Panc1 (cell line): ENCODE measurements around the gene CFAP410. TPM values are rescaled to one million over a fixed set of nuclear protein-coding genes. Genes with fewer than 3 reads are reported as not detected.

Source experiments
- ATAC-seq: fragments of 200-7000 bp; cut with Tn5 transposase; 2 replicates; pipeline ENCODE4 v1.9.1; 2020; ENCODE audit warnings: mild to moderate bottlenecking, moderate library complexity
- BruUV-seq: library from RNA; stranded (reverse); fragments of 400-500 nt; replicated peaks from 2 replicates; lab custom pipeline; 2021; lab: Mats Ljungman, UMichigan
- CTCF ChIA-PET: fragments of 300-600 bp; sonication (Branson Sonifier 250); formaldehyde crosslinking; loops from one replicate; lab custom pipeline; 2022; ENCODE audit warnings: antibody characterized with exemption; lab: Charles Lee
- POLR2A ChIA-PET: fragments of 300-600 bp; sonication (Branson Sonifier 250); formaldehyde crosslinking; loops from one replicate; lab custom pipeline; 2022; ENCODE audit warnings: antibody characterized with exemption; lab: Charles Lee
- DNase-seq: peaks from one replicate; pipeline ENCODE4 v3.0.0-alpha.2; 2010; ENCODE audit warnings: low read depth, low spot score
- H3K27ac ChIP-seq: 2 replicates; pipeline ENCODE4 v1.5.1; 2011; ENCODE audit warnings: mild to moderate bottlenecking, low read length, inconsistent platforms
- H3K27me3 ChIP-seq: fragments of 200-500 bp; sonication (Bioruptor generic); 2 replicates; pipeline ENCODE4 v1.6.0; 2014; ENCODE audit warnings: low read length, inconsistent platforms; ENCODE audit not compliant: control insufficient read depth, insufficient read depth
- H3K36me3 ChIP-seq: fragments of 200-500 bp; sonication (Bioruptor generic); 2 replicates; pipeline ENCODE4 v1.5.1; 2014; ENCODE audit warnings: inconsistent platforms, mild to moderate bottlenecking, low read length, moderate library complexity; ENCODE audit not compliant: control insufficient read depth, insufficient read depth
- H3K4me1 ChIP-seq: 2 replicates; pipeline ENCODE4 v1.5.1; 2011; ENCODE audit warnings: inconsistent platforms, mild to moderate bottlenecking, low read length, moderate library complexity; ENCODE audit not compliant: control insufficient read depth, insufficient read depth
- H3K4me3 ChIP-seq, 2 experiments: 2 replicates each; pipeline ENCODE4 v1.5.1; 2011 to 2012; ENCODE audit warnings: low read depth in 2 of 2, low read length in 2 of 2, mild to moderate bottlenecking in 2 of 2, inconsistent platforms in 1 of 2, moderate library complexity in 1 of 2
- H3K9me3 ChIP-seq: fragments of 200-500 bp; sonication (Bioruptor generic); 2 replicates; pipeline ENCODE4 v1.5.1; 2014; ENCODE audit warnings: low read depth, mild to moderate bottlenecking, inconsistent platforms, low read length, moderate library complexity; ENCODE audit not compliant: control insufficient read depth, insufficient read depth
- CTCF ChIP-seq: fragments of 450-650 bp; IDR thresholded peaks from 2 replicates; pipeline ENCODE4 v1.5.1; 2017; ENCODE audit warnings: mild to moderate bottlenecking
- POLR2AphosphoS5 ChIP-seq: IDR thresholded peaks from 2 replicates; pipeline ENCODE4 v1.6.1; 2012; ENCODE audit warnings: mild to moderate bottlenecking, low read depth, low read length, moderate library complexity
- REST ChIP-seq, 2 experiments: IDR thresholded peaks; 2 replicates each; pipeline ENCODE4 v1.6.1; 2011 to 2012; ENCODE audit warnings: low read depth in 2 of 2, control low read depth in 1 of 2, low read length in 1 of 2, mild to moderate bottlenecking in 1 of 2, moderate library complexity in 1 of 2; ENCODE audit not compliant: insufficient read depth in 1 of 2
- SIN3A ChIP-seq: IDR thresholded peaks from 2 replicates; pipeline ENCODE4 v1.6.1; 2012; ENCODE audit warnings: low read depth, mild to moderate bottlenecking, low read length, moderate library complexity, borderline replicate concordance; ENCODE audit not compliant: insufficient read depth
- TCF7L2 ChIP-seq: IDR thresholded peaks from 2 replicates; pipeline ENCODE4 v1.6.1; 2011; ENCODE audit warnings: mild to moderate bottlenecking, low read depth, low read length, inconsistent platforms
- in situ Hi-C: cut with HindIII; loops from 2 replicates; pipeline ENCODE4 v1.10.0; 2016; ENCODE audit warnings: low sequenced_read_pairs, low pct_unique_long_range_greater_than_20kb
- intact Hi-C: fragments of 100-400 bp; cut with micrococcal nuclease; formaldehyde crosslinking; loops from one replicate; pipeline ENCODE4 v1.10.0; 2022; ENCODE audit not compliant: unreplicated experiment
- total RNA-seq: library from RNA; stranded (reverse); gene quantifications from one replicate; pipeline ENCODE4 v1.2.1, GENCODE V29; 2021; ENCODE audit not compliant: unreplicated experiment

Gene CFAP410
- total RNA-seq, 1 experiment from 2014 or later = 11.8 TPM

GRCh38 chr21:44292812-44293195 lies 46.4 kb downstream of the CFAP410 start:
- ATAC-seq (no peak), DNase-seq (no peak)
- TF ChIP-seq POLR2AphosphoS5 = no peak
- TF ChIP-seq CTCF = no peak
- TF ChIP-seq SIN3A = no peak
- no peak for TF ChIP-seq TCF7L2
- no TSS peak for BruUV-seq
- Histone ChIP-seq H3K36me3 (no peaks in the 10 kb centered on the region), H3K4me1 (peaks cover 14% of the 10 kb centered on the region), H3K9me3 (no peaks in the 10 kb centered on the region), H3K4me3 (no peak overlapping the region), H3K27ac (no peak overlapping the region), H3K27me3 (no peaks in the 10 kb centered on the region)
- ChIA-PET CTCF (no interaction called here), POLR2A (no interaction called here)
- in situ Hi-C loops (no loop called here), intact Hi-C loops (no loop called here)

DNA sequence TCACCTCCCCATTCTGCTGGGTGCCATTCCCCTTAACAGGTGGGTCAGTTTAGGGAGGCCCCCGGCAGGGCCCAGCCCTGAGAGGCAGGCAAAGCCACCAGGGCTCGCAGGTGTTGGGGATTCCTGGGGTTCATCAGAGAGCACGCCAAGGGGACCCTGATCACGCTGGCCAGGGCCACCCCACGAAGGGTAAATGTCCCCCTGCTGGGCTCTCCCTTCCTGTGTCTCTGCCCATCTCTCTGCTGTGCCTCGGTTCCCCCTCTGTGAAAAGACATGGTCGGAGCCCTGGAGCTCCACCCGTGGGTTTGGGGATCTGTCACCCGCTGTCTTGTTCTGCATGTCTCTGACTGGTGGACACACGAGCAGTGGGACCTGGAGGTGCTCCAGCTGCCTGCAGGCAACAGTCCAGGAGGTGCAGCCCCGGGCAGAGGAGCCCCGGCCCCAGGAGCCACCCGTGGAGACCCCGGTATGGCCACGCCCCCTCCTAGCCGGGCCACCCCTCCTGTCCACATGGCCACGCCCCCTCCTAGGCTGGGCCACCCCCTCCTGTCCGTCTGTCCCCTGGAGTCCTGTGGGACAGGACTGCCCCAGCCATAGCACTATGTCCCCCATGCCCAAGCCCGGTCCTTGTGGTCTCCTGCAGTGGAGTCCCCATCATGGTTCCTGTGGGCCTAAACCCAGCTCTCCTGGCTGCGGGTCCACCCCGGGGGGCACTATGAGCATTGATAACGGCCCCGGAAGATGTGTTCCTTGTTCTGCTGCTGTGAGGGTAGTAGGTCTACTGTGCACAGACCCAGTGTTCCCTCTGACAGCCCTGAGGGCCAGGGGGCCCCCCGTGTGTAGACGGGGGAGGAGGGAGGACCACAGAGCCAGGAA lies 47.0 kb downstream of the CFAP410 start:
- DNase-seq = no peak
- Histone ChIP-seq H3K36me3 (no peaks in the 10 kb centered on the region), H3K27ac (no peak overlapping the region), H3K4me3 (no peak overlapping the region), H3K9me3 (no peaks in the 10 kb centered on the region), H3K27me3 (no peaks in the 10 kb centered on the region), H3K4me1 (peaks cover 14% of the 10 kb centered on the region)
- intact Hi-C loops (no loop called here), in situ Hi-C loops (no loop called here)
- TF ChIP-seq SIN3A (no peak), POLR2AphosphoS5 (no peak), REST (IDR thresholded peaks at IDR 0.05; ENCODE audit: insufficient read depth in 1 of 2, low read depth in 2 of 2, low read length in 1 of 2) (no peak), TCF7L2 (no peak), CTCF (no peak)
- BruUV-seq = no TSS peak
- POLR2A ChIA-PET = no interaction called here
- CTCF ChIA-PET = no interaction called here
- no peak for ATAC-seq
